ENCODE measurements around the gene TCF19. TPM values are rescaled to one million over a fixed set of nuclear protein-coding genes. Genes with fewer than 3 reads are reported as not detected.

The TCF19 gene
- total RNA-seq, 2 donors from 2014 or later, result 1.5 to 1.6 TPM

DNA sequence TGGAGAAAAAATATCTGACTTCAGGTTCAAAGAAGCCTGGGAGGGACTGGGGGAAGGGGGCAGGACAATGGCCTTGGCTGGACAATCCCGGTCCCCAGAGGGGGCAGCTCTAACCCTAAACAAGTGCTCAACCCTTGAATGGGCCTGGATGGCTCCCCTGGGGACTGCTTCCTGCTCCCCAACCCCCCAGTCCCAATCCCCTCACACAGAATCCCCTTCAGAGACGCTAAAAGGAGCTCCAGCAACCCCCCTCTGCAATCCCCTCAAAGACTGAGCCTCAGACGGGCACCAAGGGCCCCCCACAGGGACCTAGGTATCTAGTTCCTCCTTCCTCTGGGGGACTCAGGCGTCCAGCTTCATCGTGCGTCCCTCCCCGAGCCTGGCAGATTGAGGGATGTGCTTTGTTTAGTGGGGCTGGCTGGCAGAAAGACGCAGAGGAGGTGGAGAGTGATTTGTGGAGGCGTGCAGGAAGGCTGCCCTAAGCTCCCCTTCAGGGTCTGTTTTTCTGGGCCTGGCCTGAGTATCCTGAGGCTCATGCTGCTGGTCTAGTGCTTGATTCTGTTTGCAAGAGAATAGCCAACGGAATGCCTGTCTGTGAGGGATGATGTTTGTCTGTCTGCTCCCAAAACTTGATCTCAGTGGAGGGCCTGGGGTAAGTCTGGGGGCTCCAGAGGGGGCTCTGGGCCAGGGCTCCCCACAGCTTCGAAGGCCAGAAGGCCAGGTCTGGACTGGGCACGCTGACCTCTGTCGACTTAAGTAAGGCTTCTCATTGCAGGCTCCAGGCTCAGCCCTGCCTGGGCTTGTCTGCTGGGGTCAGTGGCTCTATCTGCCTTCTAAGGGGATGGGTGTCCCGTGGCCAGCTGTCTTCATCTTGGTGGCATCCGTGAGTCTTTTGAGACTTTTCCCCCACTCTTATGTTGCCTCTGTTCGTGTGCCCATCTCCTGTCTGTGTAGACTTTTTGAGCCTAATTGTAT, 13.8 kb downstream of the TCF19 start:
- H3K27ac ChIP-seq, result no peak overlapping the region
- no peaks in the 10 kb centered on the region for H3K27me3 ChIP-seq
- no peak overlapping the region for H3K4me3 ChIP-seq
- no peak for DNase-seq (ENCODE audit: low spot score)
- H3K36me3 ChIP-seq, result no peaks in the 10 kb centered on the region
- H3K4me1 ChIP-seq, result no peaks in the 10 kb centered on the region
- TF ChIP-seq, protein P1, sequence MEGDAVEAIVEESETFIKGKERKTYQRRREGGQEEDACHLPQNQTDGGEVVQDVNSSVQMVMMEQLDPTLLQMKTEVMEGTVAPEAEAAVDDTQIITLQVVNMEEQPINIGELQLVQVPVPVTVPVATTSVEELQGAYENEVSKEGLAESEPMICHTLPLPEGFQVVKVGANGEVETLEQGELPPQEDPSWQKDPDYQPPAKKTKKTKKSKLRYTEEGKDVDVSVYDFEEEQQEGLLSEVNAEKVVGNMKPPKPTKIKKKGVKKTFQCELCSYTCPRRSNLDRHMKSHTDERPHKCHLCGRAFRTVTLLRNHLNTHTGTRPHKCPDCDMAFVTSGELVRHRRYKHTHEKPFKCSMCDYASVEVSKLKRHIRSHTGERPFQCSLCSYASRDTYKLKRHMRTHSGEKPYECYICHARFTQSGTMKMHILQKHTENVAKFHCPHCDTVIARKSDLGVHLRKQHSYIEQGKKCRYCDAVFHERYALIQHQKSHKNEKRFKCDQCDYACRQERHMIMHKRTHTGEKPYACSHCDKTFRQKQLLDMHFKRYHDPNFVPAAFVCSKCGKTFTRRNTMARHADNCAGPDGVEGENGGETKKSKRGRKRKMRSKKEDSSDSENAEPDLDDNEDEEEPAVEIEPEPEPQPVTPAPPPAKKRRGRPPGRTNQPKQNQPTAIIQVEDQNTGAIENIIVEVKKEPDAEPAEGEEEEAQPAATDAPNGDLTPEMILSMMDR (IDR thresholded peaks at IDR 0.05), result no peak
- no peaks in the 10 kb centered on the region for H3K9me3 ChIP-seq

DNA sequence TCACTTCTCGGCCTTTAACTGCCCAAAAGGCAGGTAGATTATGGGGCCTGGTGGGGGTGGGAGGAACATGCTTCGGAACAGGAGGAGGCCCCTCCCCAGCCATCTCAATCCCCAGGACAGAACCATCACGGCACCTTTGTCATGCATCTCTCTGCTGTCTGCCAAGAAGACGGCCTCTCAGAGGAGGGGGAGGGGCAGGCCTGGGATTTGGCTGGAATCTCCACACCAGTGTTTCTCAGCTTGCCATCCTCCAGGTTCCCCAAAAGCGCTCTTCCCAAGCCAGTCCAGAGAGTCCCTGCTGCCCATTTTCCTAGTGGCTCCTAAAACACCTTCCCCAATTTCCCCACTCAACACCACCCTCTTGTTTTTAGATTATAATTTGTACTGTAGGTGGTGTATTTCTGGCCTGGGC, 14.6 kb downstream of the TCF19 start:
- Histone ChIP-seq H3K27ac (no peak overlapping the region), H3K4me3 (no peak overlapping the region), H3K36me3 (no peaks in the 10 kb centered on the region), H3K27me3 (no peaks in the 10 kb centered on the region), H3K4me1 (no peaks in the 10 kb centered on the region), H3K9me3 (no peaks in the 10 kb centered on the region)
- TF ChIP-seq, protein P1 (IDR thresholded peaks at IDR 0.05), result no peak
- DNase-seq (ENCODE audit: low spot score), result no peak

DNA sequence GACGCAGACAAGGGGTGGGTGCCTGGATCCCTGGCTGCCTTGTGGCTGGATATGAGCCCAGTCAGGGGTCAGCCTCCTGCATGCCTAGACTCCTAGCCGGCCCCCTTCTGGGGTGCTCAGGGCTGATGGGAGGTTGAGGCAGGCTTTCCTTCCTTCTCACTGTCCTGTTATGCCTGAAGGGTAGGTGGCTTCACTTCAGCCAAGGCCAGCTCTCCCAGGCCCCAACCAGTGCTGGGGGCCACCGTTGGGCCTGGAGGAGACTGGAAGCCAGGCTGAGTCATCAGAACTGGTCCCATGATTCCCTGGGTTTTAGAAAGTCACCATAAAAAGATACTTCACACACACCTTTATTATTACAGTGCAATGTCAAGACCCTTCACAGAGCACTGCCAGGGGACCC, 15.0 kb downstream of the TCF19 start:
- no peaks in the 10 kb centered on the region for H3K27me3 ChIP-seq
- H3K27ac ChIP-seq, result no peak overlapping the region

DNA sequence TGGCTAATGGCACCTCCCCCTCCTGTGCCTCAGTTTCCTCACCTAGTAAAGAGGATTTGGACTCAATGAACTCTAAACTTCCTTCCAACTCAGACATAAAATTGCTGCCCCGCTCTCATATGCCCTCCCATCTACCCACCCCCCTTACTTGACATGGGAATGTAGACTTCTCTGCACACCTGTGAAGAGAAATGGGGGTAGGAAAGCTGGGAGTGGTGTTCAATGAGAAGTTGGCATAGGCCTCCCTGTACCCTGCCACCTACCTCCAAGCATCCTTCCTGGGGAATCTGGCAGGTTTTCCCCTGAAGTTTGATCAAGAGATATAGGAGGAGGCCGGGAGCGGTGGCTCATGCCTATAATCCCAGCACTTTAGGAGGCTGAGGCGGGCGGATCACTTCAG, 16.0 kb downstream of the TCF19 start:
- Histone ChIP-seq H3K36me3 (no peaks in the 10 kb centered on the region), H3K9me3 (no peaks in the 10 kb centered on the region), H3K4me3 (no peak overlapping the region), H3K27ac (no peak overlapping the region), H3K27me3 (no peaks in the 10 kb centered on the region), H3K4me1 (no peaks in the 10 kb centered on the region)
- TF ChIP-seq, protein P1 (IDR thresholded peaks at IDR 0.05), result no peak
- DNase-seq (ENCODE audit: low spot score), result no peak

More for the DNA sequence above, 15.0 kb downstream of the TCF19 start:
- no peak for DNase-seq (ENCODE audit: low spot score)
- Histone ChIP-seq H3K36me3 (no peaks in the 10 kb centered on the region), H3K9me3 (no peaks in the 10 kb centered on the region), H3K4me1 (no peaks in the 10 kb centered on the region), H3K4me3 (no peak overlapping the region)
- TF ChIP-seq, protein P1 (IDR thresholded peaks at IDR 0.05), result no peak

DNA sequence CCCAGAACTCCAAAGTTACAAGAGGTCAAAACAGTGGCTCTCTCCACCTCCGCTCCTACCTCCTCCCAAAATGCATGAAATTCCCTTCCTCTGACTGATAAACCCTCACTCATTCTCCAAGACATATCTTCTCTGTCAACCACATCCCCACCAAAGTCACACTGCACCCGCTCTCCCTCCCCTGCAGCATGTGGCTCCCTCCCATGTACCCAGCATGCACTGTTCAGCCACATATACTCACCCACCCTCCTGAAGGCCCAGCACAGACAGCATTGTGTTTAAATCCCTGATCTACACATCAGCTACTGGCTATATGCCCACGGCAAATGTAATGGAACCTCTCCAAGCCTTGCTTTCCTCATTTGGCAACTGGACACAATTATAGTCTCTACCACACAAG, 17.6 kb downstream of the TCF19 start:
- Histone ChIP-seq H3K4me1 (no peaks in the 10 kb centered on the region), H3K27ac (no peak overlapping the region)

More for the DNA sequence above, 17.6 kb downstream of the TCF19 start:
- no peaks in the 10 kb centered on the region for H3K9me3 ChIP-seq
- H3K4me3 ChIP-seq, result no peak overlapping the region
- no peaks in the 10 kb centered on the region for H3K27me3 ChIP-seq
- TF ChIP-seq, protein P1 (IDR thresholded peaks at IDR 0.05), result no peak
- no peak for DNase-seq (ENCODE audit: low spot score)
- no peaks in the 10 kb centered on the region for H3K36me3 ChIP-seq
